ENCODE data around the gene TSN.

DNA sequence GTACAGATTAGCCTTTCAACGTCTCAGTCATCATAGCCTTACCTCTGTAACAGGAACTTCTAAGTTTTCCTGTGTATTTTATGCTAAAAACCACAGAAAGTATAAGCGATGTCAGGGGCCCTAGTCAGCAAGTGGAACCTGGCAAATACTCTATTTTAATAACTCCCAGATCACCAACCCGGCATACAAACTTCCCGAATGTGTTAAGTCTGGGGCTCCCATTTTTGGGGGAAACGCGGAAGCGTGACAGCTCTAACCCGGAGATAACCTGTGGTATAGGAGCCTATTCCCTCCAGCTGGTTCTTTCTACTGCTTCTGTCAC is 19.4 kb upstream of the TSN start:
- TF ChIP-seq CTCF (conservative IDR thresholded peaks at IDR 0.05) (no peak), EZH2 (IDR thresholded peaks at IDR 0.05; ENCODE audit: low read depth) (no peak)

All from PC-9 (cell line).